Thyroid gland (tissue), 4 donors: Measurements from ENCODE around the gene SMG6. TPM values are rescaled to one million over a fixed set of nuclear protein-coding genes. Genes with fewer than 3 reads are reported as not detected.

Experiments used
- DNase-seq, 2 donors: peaks; one replicate each; pipeline ENCODE4 v3.0.0-alpha.2; 2019
- H3K27ac ChIP-seq, 3 donors: fragments of 200-600 bp; sonication (generic); 1 replicate in 2 of 3; 2 replicates in 1 of 3; pipeline ENCODE4 v1.5.1; 2016 to 2019; ENCODE audit warnings: mild to moderate bottlenecking in 1 of 3, moderate library complexity in 1 of 3
- H3K27me3 ChIP-seq: fragments of 200-600 bp; sonication (generic); one replicate; pipeline ENCODE4 v1.5.1; 2019
- H3K36me3 ChIP-seq, 2 donors: fragments of 200-600 bp; sonication (generic); one replicate each; pipeline ENCODE4 v1.5.1; 2016 to 2019
- H3K4me1 ChIP-seq, 2 donors: fragments of 200-600 bp; sonication (generic); one replicate each; pipeline ENCODE4 v1.5.1; 2017 to 2019
- H3K4me3 ChIP-seq, 3 donors: fragments of 200-600 bp; sonication (generic); replicated peaks in 1 of 3; 1 replicate in 2 of 3; 2 replicates in 1 of 3; pipeline ENCODE4 v1.5.1; 2016; ENCODE audit warnings: mild to moderate bottlenecking in 1 of 3
- H3K9me3 ChIP-seq: fragments of 200-600 bp; sonication (generic); one replicate; pipeline ENCODE4 v1.5.1; 2017
- CTCF ChIP-seq, 6 experiments: fragments of 200-600 bp in 3 of 6; fragments of 450-650 bp in 3 of 6; sonication (generic) in 3 of 6; IDR thresholded peaks; one replicate each; pipeline ENCODE4 v1.5.1; 2016 to 2019; ENCODE audit warnings: antibody characterized with exemption in 6 of 6, mild to moderate bottlenecking in 2 of 6, inconsistent platforms in 1 of 6, moderate library complexity in 1 of 6
- POLR2A ChIP-seq, 2 donors: fragments of 450-650 bp; IDR thresholded peaks; one replicate each; pipeline ENCODE4 v1.6.1; 2017; ENCODE audit warnings: antibody characterized with exemption in 2 of 2, mild to moderate bottlenecking in 2 of 2, moderate library complexity in 1 of 2
- WGBS, 2 donors: methylation state at CpG; one replicate each; pipeline ENCODE4 v1.1.5; 2017; 5-methylcytosine and 5-hydroxymethylcytosine counted together
- intact Hi-C: fragments of 100-400 bp; cut with DNase I; formaldehyde crosslinking; loops from one replicate; pipeline ENCODE4 v1.15.1; 2023
- total RNA-seq, 4 donors: library from RNA; depleted of rRNA; stranded (reverse); fragments of >200 nt; gene quantifications; one replicate each; pipeline ENCODE4 v1.2.3, GENCODE V29; 2016

The SMG6 gene
- total RNA-seq, 4 donors from 2014 or later: 26.0 to 35.9 (median 32.9) TPM

- Histone ChIP-seq H3K4me3 (no peak overlapping the region), H3K27ac (peak overlapping the region; percentile 48 to 76 (median 70)), H3K9me3 (no peaks in the 10 kb centered on the region), H3K36me3 (no peaks in the 10 kb centered on the region), H3K27me3 (no peaks in the 10 kb centered on the region), H3K4me1 (peaks cover 34 to 48% of the 10 kb centered on the region in 2 donors)
- TF ChIP-seq CTCF (IDR thresholded peaks at IDR 0.05) (no peak), POLR2A (IDR thresholded peaks at IDR 0.05) (no peak)
- intact Hi-C loops: no loop called here
- peak; percentile 96 to 97 for DNase-seq
- 26 to 33% methylated on average over 15 of the region's 15 CpGs for WGBS, 2 donors
Observed at GRCh38 chr17:2101448-2102257, 201.9 kb downstream of the SMG6 start.

- Histone ChIP-seq H3K27me3 (no peaks in the 10 kb centered on the region), H3K36me3 (no peaks in the 10 kb centered on the region), H3K27ac (peak overlapping the region; percentile 67 to 73 (median 68)), H3K4me1 (peaks cover 30 to 43% of the 10 kb centered on the region in 2 donors), H3K9me3 (no peaks in the 10 kb centered on the region), H3K4me3 (no peak overlapping the region)
- no peak for DNase-seq
- WGBS, 2 donors: 87 to 89% methylated on average over 10 of the region's 10 CpGs
- intact Hi-C loops: loop anchor here (10.0 kb wide), 1 partner anchor 149 kb away; no protein-coding TSS in a partner anchor
- TF ChIP-seq POLR2A (IDR thresholded peaks at IDR 0.05) (no peak), CTCF (IDR thresholded peaks at IDR 0.05) (no peak)
Observed at GRCh38 chr17:2095536-2095910, 208.1 kb downstream of the SMG6 start.

- 42 to 43% methylated on average over 12 of the region's 12 CpGs for WGBS, 2 donors
- TF ChIP-seq POLR2A (IDR thresholded peaks at IDR 0.05): no peak
- TF ChIP-seq CTCF (IDR thresholded peaks at IDR 0.05): peak; percentile 71 to 99 (median 96)
- no peaks in the 10 kb centered on the region for H3K27me3 ChIP-seq
- intact Hi-C loops: loop anchor here (5.0 to 10.0 kb wide), 2 partner anchors 38 to 150 kb away; partner anchors contain the start of gene HIC1
- H3K36me3 ChIP-seq: no peaks in the 10 kb centered on the region
- H3K27ac ChIP-seq: peak overlapping the region; percentile 67 to 74 (median 73)
- H3K9me3 ChIP-seq: no peaks in the 10 kb centered on the region
- H3K4me3 ChIP-seq: no peak overlapping the region
- H3K4me1 ChIP-seq: peaks cover 30 to 48% of the 10 kb centered on the region in 2 donors
- peak; percentile 92 to 93 for DNase-seq
Observed at GRCh38 chr17:2094891-2095535, 208.6 kb downstream of the SMG6 start.

- Histone ChIP-seq H3K4me3 (no peak overlapping the region), H3K9me3 (no peaks in the 10 kb centered on the region), H3K27me3 (no peaks in the 10 kb centered on the region), H3K36me3 (no peaks in the 10 kb centered on the region), H3K27ac (peak overlapping the region; percentile 47 to 73 (median 67)), H3K4me1 (peaks cover 30 to 57% of the 10 kb centered on the region in 2 donors)
- intact Hi-C loops: loop anchor here (5.0 to 10.0 kb wide), 2 partner anchors 36 to 151 kb away; partner anchors contain the start of gene HIC1
- peak; percentile 94 to 95 for DNase-seq
- WGBS, 2 donors: 43 to 51% methylated on average over 5 of the region's 5 CpGs
- no peak for TF ChIP-seq POLR2A (IDR thresholded peaks at IDR 0.05)
- no peak for TF ChIP-seq CTCF (IDR thresholded peaks at IDR 0.05)
Observed at GRCh38 chr17:2093349-2093748, 210.2 kb downstream of the SMG6 start.
